Tibial nerve (tissue), 4 donors: ENCODE data around the gene LMX1A. TPM values are rescaled to one million over a fixed set of nuclear protein-coding genes. Genes with fewer than 3 reads are reported as not detected.

Source experiments
- DNase-seq, 2 donors: peaks; one replicate each; pipeline ENCODE4 v3.0.0-alpha.2; 2019; ENCODE audit warnings: low spot score in 2 of 2
- H3K27ac ChIP-seq, 4 donors: fragments of 200-600 bp; sonication (generic) in 3 of 4; one replicate each; pipeline ENCODE4 v1.5.1; 2017 to 2019; ENCODE audit warnings: mild to moderate bottlenecking in 1 of 4
- H3K27me3 ChIP-seq, 2 donors: fragments of 200-600 bp; sonication (generic) in 1 of 2; one replicate each; pipeline versions ENCODE4 v1.5.1 to v1.6.0; 2017 to 2019
- H3K36me3 ChIP-seq, 3 donors: fragments of 200-600 bp; sonication (generic); one replicate each; pipeline ENCODE4 v1.5.1; 2018 to 2019
- H3K4me1 ChIP-seq, 4 donors: fragments of 200-600 bp; sonication (generic) in 3 of 4; one replicate each; pipeline ENCODE4 v1.5.1; 2017 to 2019
- H3K4me3 ChIP-seq, 4 donors: fragments of 200-600 bp; sonication (generic) in 3 of 4; one replicate each; pipeline ENCODE4 v1.5.1; 2017 to 2019; ENCODE audit warnings: mild to moderate bottlenecking in 1 of 4, moderate library complexity in 1 of 4
- H3K9me3 ChIP-seq, 4 donors: fragments of 200-600 bp; sonication (generic) in 3 of 4; one replicate each; pipeline ENCODE4 v1.5.1; 2017 to 2019
- EP300 ChIP-seq, 2 donors: sonication (generic); formaldehyde crosslinking; IDR thresholded peaks; one replicate each; pipeline ENCODE4 v1.6.1; 2017; ENCODE audit warnings: antibody characterized with exemption in 2 of 2, mild to moderate bottlenecking in 1 of 2
- POLR2A ChIP-seq, 2 donors: fragments of 450-650 bp; IDR thresholded peaks; one replicate each; pipeline ENCODE4 v1.6.1; 2017; ENCODE audit warnings: antibody characterized with exemption in 2 of 2, mild to moderate bottlenecking in 2 of 2, moderate library complexity in 2 of 2
- WGBS, 2 donors: methylation state at CpG; one replicate each; pipeline ENCODE4 v1.1.5; 2018; 5-methylcytosine and 5-hydroxymethylcytosine counted together
- total RNA-seq, 4 donors: library from RNA; depleted of rRNA; stranded (reverse); fragments of >200 nt; gene quantifications; one replicate each; pipeline ENCODE4 v1.1.0, GENCODE V29; 2016
- TF ChIP-seq, protein P1 (sequence below), 5 experiments: fragments of 200-600 bp in 3 of 5; fragments of 450-650 bp in 2 of 5; sonication (generic) in 3 of 5; IDR thresholded peaks; one replicate each; pipeline ENCODE4 v1.5.1; 2016 to 2019; ENCODE audit warnings: antibody characterized with exemption in 5 of 5, mild to moderate bottlenecking in 3 of 5, moderate library complexity in 2 of 5

LMX1A gene
- total RNA-seq, 4 donors from 2014 or later = 0.84 TPM; not detected in 3

- H3K9me3 ChIP-seq = no peaks in the 10 kb centered on the region
- no peaks in the 10 kb centered on the region for H3K36me3 ChIP-seq
- DNase-seq = no peak
- TF ChIP-seq, protein P1, sequence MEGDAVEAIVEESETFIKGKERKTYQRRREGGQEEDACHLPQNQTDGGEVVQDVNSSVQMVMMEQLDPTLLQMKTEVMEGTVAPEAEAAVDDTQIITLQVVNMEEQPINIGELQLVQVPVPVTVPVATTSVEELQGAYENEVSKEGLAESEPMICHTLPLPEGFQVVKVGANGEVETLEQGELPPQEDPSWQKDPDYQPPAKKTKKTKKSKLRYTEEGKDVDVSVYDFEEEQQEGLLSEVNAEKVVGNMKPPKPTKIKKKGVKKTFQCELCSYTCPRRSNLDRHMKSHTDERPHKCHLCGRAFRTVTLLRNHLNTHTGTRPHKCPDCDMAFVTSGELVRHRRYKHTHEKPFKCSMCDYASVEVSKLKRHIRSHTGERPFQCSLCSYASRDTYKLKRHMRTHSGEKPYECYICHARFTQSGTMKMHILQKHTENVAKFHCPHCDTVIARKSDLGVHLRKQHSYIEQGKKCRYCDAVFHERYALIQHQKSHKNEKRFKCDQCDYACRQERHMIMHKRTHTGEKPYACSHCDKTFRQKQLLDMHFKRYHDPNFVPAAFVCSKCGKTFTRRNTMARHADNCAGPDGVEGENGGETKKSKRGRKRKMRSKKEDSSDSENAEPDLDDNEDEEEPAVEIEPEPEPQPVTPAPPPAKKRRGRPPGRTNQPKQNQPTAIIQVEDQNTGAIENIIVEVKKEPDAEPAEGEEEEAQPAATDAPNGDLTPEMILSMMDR (IDR thresholded peaks at IDR 0.05) = no peak
- TF ChIP-seq POLR2A (IDR thresholded peaks at IDR 0.05) = no peak
- TF ChIP-seq EP300 (IDR thresholded peaks at IDR 0.05) = no peak
- peaks cover 0 to 2% of the 10 kb centered on the region in 2 donors for H3K27me3 ChIP-seq
- peak overlapping the region in 2 of 4 donors; percentile 3 to 42 for H3K27ac ChIP-seq
- 70 to 72% methylated on average over 5 of the region's 5 CpGs for WGBS, 2 donors
- H3K4me1 ChIP-seq = peaks cover 0 to 17% (median 0%) of the 10 kb centered on the region in 4 donors
- no peak overlapping the region for H3K4me3 ChIP-seq
Measured at GRCh38 chr1:165383599-165384405, 27.3 kb upstream of the LMX1A start.

- Histone ChIP-seq H3K27me3 (no peaks in the 10 kb centered on the region), H3K36me3 (no peaks in the 10 kb centered on the region), H3K4me1 (peaks cover 0 to 17% (median 0%) of the 10 kb centered on the region in 4 donors), H3K27ac (peak overlapping the region in 1 of 4 donors; percentile 3), H3K9me3 (no peaks in the 10 kb centered on the region), H3K4me3 (no peak overlapping the region)
- TF ChIP-seq EP300 (IDR thresholded peaks at IDR 0.05) (peak in 1 of 2 donors; percentile 54), POLR2A (IDR thresholded peaks at IDR 0.05) (no peak)
- WGBS, 2 donors = 50 to 52% methylated on average over 5 to 6 of the region's 6 CpGs
- DNase-seq = peak; percentile 43 to 66
Measured at GRCh38 chr1:165383067-165383466, 26.6 kb upstream of the LMX1A start.

DNA sequence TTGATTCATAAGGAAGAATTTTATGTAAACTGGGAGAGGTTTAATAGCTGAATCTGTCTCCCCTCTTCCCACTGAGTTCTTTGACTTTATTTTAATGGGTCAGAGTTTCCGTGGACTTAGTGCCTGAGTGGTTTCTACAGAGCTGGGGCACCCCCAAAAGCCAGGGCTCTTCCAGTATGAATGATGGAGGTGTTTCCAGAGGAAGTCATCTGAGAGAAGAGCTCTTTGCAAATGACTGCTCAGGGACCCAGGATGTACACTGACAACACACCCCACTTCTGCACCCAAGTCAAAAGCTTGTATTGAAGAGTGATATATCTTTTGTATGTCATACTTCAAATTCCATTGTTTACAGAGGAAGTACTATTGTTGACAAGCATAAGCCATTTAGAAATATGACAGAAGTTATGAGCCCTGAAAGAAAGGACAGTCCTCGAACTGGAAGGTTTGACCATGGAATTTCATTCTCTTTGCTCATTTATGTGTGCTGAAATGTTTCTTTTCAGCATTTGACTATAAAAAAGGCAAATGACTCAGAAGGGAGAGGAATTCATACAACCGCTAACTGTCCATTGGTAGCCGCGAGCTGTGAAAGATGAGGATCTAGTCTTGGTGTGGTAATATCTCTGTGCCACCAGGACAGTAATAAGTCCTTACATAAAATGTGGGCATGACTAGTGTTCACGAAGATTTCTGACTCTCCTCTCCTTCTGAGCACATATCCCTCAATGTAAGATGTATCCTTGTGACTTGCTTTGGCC is 25.4 kb upstream of the LMX1A start:
- DNase-seq = no peak
- H3K4me1 ChIP-seq = peaks cover 0 to 20% (median 0%) of the 10 kb centered on the region in 4 donors
- H3K27me3 ChIP-seq = no peaks in the 10 kb centered on the region
- H3K36me3 ChIP-seq = no peaks in the 10 kb centered on the region
- no peak overlapping the region for H3K4me3 ChIP-seq
- TF ChIP-seq EP300 (IDR thresholded peaks at IDR 0.05) = no peak
- no peak for TF ChIP-seq POLR2A (IDR thresholded peaks at IDR 0.05)
- TF ChIP-seq, protein P1 (IDR thresholded peaks at IDR 0.05) = no peak
- H3K9me3 ChIP-seq = no peaks in the 10 kb centered on the region
- 79 to 85% methylated on average over 6 of the region's 6 CpGs for WGBS, 2 donors
- H3K27ac ChIP-seq = no peak overlapping the region

DNA sequence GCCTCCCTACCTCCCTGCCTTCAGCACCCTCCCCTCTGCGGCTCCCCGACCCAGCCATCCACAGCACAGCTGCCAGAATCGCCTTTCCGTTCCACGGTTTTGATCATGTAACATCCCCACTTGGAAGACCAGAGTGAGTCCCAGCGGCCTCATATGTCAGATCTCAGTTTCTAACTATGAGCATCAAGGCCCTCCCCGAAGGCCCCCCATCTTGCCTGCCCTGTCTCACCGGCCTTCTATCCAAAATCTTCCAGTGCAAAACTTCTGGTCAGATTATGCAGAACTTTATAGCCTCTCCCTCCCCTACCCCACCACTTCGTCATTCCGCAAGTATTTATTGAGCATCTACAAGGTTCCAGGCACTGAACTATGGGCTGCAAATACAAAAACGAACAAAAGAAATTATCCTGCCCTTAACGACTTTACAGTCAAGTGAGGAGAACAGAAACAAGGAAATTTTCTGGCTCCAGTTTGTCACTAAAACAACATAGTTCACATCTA is 20.3 kb upstream of the LMX1A start:
- no peaks in the 10 kb centered on the region for H3K9me3 ChIP-seq
- no peak for DNase-seq
- H3K27me3 ChIP-seq = no peaks in the 10 kb centered on the region
- peak overlapping the region; percentile 20 to 54 (median 26) for H3K4me3 ChIP-seq
- H3K4me1 ChIP-seq = peaks cover 0 to 28% (median 2%) of the 10 kb centered on the region in 4 donors
- H3K36me3 ChIP-seq = no peaks in the 10 kb centered on the region
- H3K27ac ChIP-seq = peak overlapping the region in 3 of 4 donors; percentile 65 to 92 (median 76)
- no peak for TF ChIP-seq POLR2A (IDR thresholded peaks at IDR 0.05)
- TF ChIP-seq, protein P1 (IDR thresholded peaks at IDR 0.05) = no peak
- TF ChIP-seq EP300 (IDR thresholded peaks at IDR 0.05) = no peak
- 18 to 20% methylated on average over 12 of the region's 12 CpGs for WGBS, 2 donors

- Histone ChIP-seq H3K27me3 (no peaks in the 10 kb centered on the region), H3K9me3 (no peaks in the 10 kb centered on the region), H3K36me3 (no peaks in the 10 kb centered on the region), H3K4me3 (peak overlapping the region; percentile 20 to 54 (median 26)), H3K4me1 (peaks cover 0 to 33% (median 5%) of the 10 kb centered on the region in 4 donors), H3K27ac (peak overlapping the region; percentile 65 to 92 (median 72))
- TF ChIP-seq, protein P1 (IDR thresholded peaks at IDR 0.05) = peak in 1 of 5 experiments; percentile 25
- TF ChIP-seq POLR2A (IDR thresholded peaks at IDR 0.05) (no peak), EP300 (IDR thresholded peaks at IDR 0.05) (peak in 1 of 2 donors; percentile 70)
- 1 to 2% methylated on average over 39 to 44 of the region's 46 CpGs for WGBS, 2 donors
- DNase-seq = peak; percentile 80 to 89
Measured at GRCh38 chr1:165376041-165376810, 19.7 kb upstream of the LMX1A start.
